Duodenal mucosa (tissue), 2 donors: Measurements from ENCODE around the gene CCDC148.
"Not testable (repeated sequence)": the region's sequence is repeated elsewhere in the genome, so short reads cannot be mapped to it uniquely, and the experiment has no call there.

Source experiments
- H3K27ac ChIP-seq: one replicate; pipeline ENCODE4 v1.7.0; 2013; ENCODE audit warnings: low read depth, low read length
- H3K27me3 ChIP-seq, 2 donors: one replicate each; pipeline ENCODE4 v1.7.0; 2013; ENCODE audit warnings: low read length in 2 of 2, control low read depth in 1 of 2; ENCODE audit not compliant: insufficient read depth in 2 of 2, control insufficient read depth in 1 of 2
- H3K36me3 ChIP-seq, 2 donors: one replicate each; pipeline ENCODE4 v1.7.0; 2013; ENCODE audit warnings: low read length in 2 of 2, control low read depth in 1 of 2; ENCODE audit not compliant: insufficient read depth in 2 of 2, control insufficient read depth in 1 of 2
- H3K4me1 ChIP-seq, 2 donors: one replicate each; pipeline ENCODE4 v1.7.0; 2013; ENCODE audit warnings: low read length in 2 of 2, control low read depth in 1 of 2; ENCODE audit not compliant: insufficient read depth in 2 of 2, control insufficient read depth in 1 of 2
- H3K4me3 ChIP-seq, 2 donors: one replicate each; pipeline ENCODE4 v1.7.0; 2013; ENCODE audit warnings: low read length in 2 of 2, low read depth in 1 of 2
- H3K9ac ChIP-seq, 2 donors: one replicate each; pipeline ENCODE4 v1.7.0; 2013; ENCODE audit warnings: low read length in 2 of 2, low read depth in 1 of 2
- H3K9me3 ChIP-seq, 2 donors: one replicate each; pipeline ENCODE4 v1.7.0; 2013; ENCODE audit warnings: low read length in 2 of 2, control low read depth in 1 of 2; ENCODE audit not compliant: control insufficient read depth in 1 of 2

CCDC148 gene

GRCh38 chr2:158439062-158439461 is 17.5 kb downstream of the CCDC148 start:
- H3K27ac ChIP-seq, H3K9me3 ChIP-seq, H3K9ac ChIP-seq, H3K36me3 ChIP-seq, H3K27me3 ChIP-seq, H3K4me3 ChIP-seq, H3K4me1 ChIP-seq: not testable (repeated sequence)

GRCh38 chr2:158433716-158434115 is 22.8 kb downstream of the CCDC148 start:
- H3K9me3 ChIP-seq, H3K4me1 ChIP-seq, H3K36me3 ChIP-seq, H3K9ac ChIP-seq, H3K27ac ChIP-seq, H3K4me3 ChIP-seq, H3K27me3 ChIP-seq: not testable (repeated sequence)

GRCh38 chr2:158432117-158432516 is 24.4 kb downstream of the CCDC148 start:
- Histone ChIP-seq H3K9ac (no peak overlapping the region), H3K4me1 (no peaks in the 10 kb centered on the region), H3K36me3 (no peaks in the 10 kb centered on the region), H3K27ac (no peak overlapping the region), H3K27me3 (no peaks in the 10 kb centered on the region), H3K4me3 (no peak overlapping the region), H3K9me3 (peaks cover 0 to 4% of the 10 kb centered on the region in 2 donors)

GRCh38 chr2:158414538-158414937 is 42.0 kb downstream of the CCDC148 start:
- Histone ChIP-seq H3K9me3 (peaks cover 9 to 14% of the 10 kb centered on the region in 2 donors), H3K27ac (no peak overlapping the region)

GRCh38 chr2:158413581-158413980 is 43.0 kb downstream of the CCDC148 start:
- no peaks in the 10 kb centered on the region for H3K27me3 ChIP-seq
- no peaks in the 10 kb centered on the region for H3K36me3 ChIP-seq
- H3K9me3 ChIP-seq, result peaks cover 9 to 14% of the 10 kb centered on the region in 2 donors
- no peaks in the 10 kb centered on the region for H3K4me1 ChIP-seq
- H3K27ac ChIP-seq, result no peak overlapping the region
- H3K9ac ChIP-seq, result no peak overlapping the region
- H3K4me3 ChIP-seq, result no peak overlapping the region

More at GRCh38 chr2:158414538-158414937, 42.0 kb downstream of the CCDC148 start:
- H3K4me1 ChIP-seq, result no peaks in the 10 kb centered on the region
- no peaks in the 10 kb centered on the region for H3K36me3 ChIP-seq
- no peak overlapping the region for H3K4me3 ChIP-seq
- H3K9ac ChIP-seq, result no peak overlapping the region
- H3K27me3 ChIP-seq, result no peaks in the 10 kb centered on the region

GRCh38 chr2:158412206-158412605 is 44.3 kb downstream of the CCDC148 start:
- Histone ChIP-seq H3K27ac (no peak overlapping the region), H3K9ac (no peak overlapping the region), H3K4me1 (no peaks in the 10 kb centered on the region), H3K27me3 (no peaks in the 10 kb centered on the region), H3K36me3 (no peaks in the 10 kb centered on the region), H3K4me3 (no peak overlapping the region), H3K9me3 (peaks cover 9 to 14% of the 10 kb centered on the region in 2 donors)

- peaks cover 9 to 13% of the 10 kb centered on the region in 2 donors for H3K9me3 ChIP-seq
- no peaks in the 10 kb centered on the region for H3K36me3 ChIP-seq
- H3K9ac ChIP-seq, result no peak overlapping the region
- H3K4me3 ChIP-seq, result no peak overlapping the region
- no peak overlapping the region for H3K27ac ChIP-seq
- H3K27me3 ChIP-seq, result no peaks in the 10 kb centered on the region
- H3K4me1 ChIP-seq, result no peaks in the 10 kb centered on the region
These were observed 44.8 kb downstream of the CCDC148 start for GRCh38 chr2:158411748-158412147.

- Histone ChIP-seq H3K27ac (no peak overlapping the region), H3K9me3 (peaks cover 0 to 3% of the 10 kb centered on the region in 2 donors)
These were observed 46.4 kb downstream of the CCDC148 start for GRCh38 chr2:158410132-158410531.

GRCh38 chr2:158407031-158407430 is 49.5 kb downstream of the CCDC148 start:
- Histone ChIP-seq H3K36me3 (no peaks in the 10 kb centered on the region), H3K9ac (no peak overlapping the region), H3K4me1 (no peaks in the 10 kb centered on the region), H3K27me3 (no peaks in the 10 kb centered on the region), H3K4me3 (no peak overlapping the region), H3K27ac (no peak overlapping the region), H3K9me3 (peaks cover 0 to 3% of the 10 kb centered on the region in 2 donors)

More at GRCh38 chr2:158410132-158410531, 46.4 kb downstream of the CCDC148 start:
- no peak overlapping the region for H3K9ac ChIP-seq
- H3K27me3 ChIP-seq, result no peaks in the 10 kb centered on the region
- no peaks in the 10 kb centered on the region for H3K36me3 ChIP-seq
- no peaks in the 10 kb centered on the region for H3K4me1 ChIP-seq
- H3K4me3 ChIP-seq, result no peak overlapping the region

GRCh38 chr2:158405341-158405740 is 51.2 kb downstream of the CCDC148 start:
- H3K4me3 ChIP-seq, result no peak overlapping the region

GRCh38 chr2:158403237-158403636 is 53.3 kb downstream of the CCDC148 start:
- no peaks in the 10 kb centered on the region for H3K4me1 ChIP-seq
- no peak overlapping the region for H3K9ac ChIP-seq
- no peaks in the 10 kb centered on the region for H3K27me3 ChIP-seq
- H3K9me3 ChIP-seq, result no peaks in the 10 kb centered on the region
- no peak overlapping the region for H3K27ac ChIP-seq
- H3K4me3 ChIP-seq, result no peak overlapping the region
- H3K36me3 ChIP-seq, result no peaks in the 10 kb centered on the region

More at GRCh38 chr2:158405341-158405740, 51.2 kb downstream of the CCDC148 start:
- Histone ChIP-seq H3K27me3 (no peaks in the 10 kb centered on the region), H3K9ac (no peak overlapping the region), H3K27ac (no peak overlapping the region), H3K9me3 (no peaks in the 10 kb centered on the region), H3K4me1 (no peaks in the 10 kb centered on the region), H3K36me3 (no peaks in the 10 kb centered on the region)
